ENCODE results near the gene WDR27.

WDR27 gene

DNA sequence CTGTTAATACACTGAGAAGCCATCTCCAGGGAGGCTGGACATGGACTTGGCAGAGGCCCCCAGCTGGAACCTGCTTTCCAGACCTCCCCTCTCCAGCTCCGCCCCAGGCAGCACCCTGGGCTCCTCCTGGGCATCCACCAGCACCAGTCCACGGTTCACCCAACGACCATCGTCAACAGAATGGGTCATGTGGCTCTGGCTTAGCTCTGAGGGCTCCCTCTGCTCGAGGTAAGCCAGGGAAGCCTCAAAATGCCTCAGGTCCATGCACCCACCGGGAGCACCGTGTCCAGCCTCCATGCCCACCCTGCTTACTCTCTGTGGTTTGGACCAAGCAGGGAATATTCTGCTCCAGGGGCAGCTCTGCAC lies 40.5 kb downstream of the WDR27 start:
- Histone ChIP-seq H3K79me2 (ENCODE audit: insufficient read depth, low read length) (no peaks in the 10 kb centered on the region), H4K20me1 (ENCODE audit: insufficient read depth, low read length) (no peaks in the 10 kb centered on the region; the same call in 1 of the 2 replicates), H3K9me3 (ENCODE audit: insufficient read depth, low read length, severe bottlenecking) (no peaks in the 10 kb centered on the region), H3K27me3 (ENCODE audit: insufficient read depth, low read length, poor library complexity) (no peaks in the 10 kb centered on the region), H3K4me3 (ENCODE audit: low read depth in 1 of 2, low read length in 2 of 2) (no peak overlapping the region), H3K4me2 (ENCODE audit: insufficient read depth, low read length) (no peak overlapping the region), H3K9ac (ENCODE audit: low read depth, low read length) (no peak overlapping the region), H2AFZ (ENCODE audit: low read depth, low read length) (no peak overlapping the region), H3K36me3 (ENCODE audit: insufficient read depth, low read length) (peaks cover 61% of the 10 kb centered on the region), H3K4me1 (ENCODE audit: insufficient read depth, low read length) (no peaks in the 10 kb centered on the region), H3K27ac (ENCODE audit: low read length) (no peak overlapping the region)
- DNase-seq = no peak
- TF ChIP-seq, protein P1, sequence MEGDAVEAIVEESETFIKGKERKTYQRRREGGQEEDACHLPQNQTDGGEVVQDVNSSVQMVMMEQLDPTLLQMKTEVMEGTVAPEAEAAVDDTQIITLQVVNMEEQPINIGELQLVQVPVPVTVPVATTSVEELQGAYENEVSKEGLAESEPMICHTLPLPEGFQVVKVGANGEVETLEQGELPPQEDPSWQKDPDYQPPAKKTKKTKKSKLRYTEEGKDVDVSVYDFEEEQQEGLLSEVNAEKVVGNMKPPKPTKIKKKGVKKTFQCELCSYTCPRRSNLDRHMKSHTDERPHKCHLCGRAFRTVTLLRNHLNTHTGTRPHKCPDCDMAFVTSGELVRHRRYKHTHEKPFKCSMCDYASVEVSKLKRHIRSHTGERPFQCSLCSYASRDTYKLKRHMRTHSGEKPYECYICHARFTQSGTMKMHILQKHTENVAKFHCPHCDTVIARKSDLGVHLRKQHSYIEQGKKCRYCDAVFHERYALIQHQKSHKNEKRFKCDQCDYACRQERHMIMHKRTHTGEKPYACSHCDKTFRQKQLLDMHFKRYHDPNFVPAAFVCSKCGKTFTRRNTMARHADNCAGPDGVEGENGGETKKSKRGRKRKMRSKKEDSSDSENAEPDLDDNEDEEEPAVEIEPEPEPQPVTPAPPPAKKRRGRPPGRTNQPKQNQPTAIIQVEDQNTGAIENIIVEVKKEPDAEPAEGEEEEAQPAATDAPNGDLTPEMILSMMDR (IDR thresholded peaks at IDR 0.05; ENCODE audit: borderline replicate concordance, extremely low read depth, low read length, poor library complexity, severe bottlenecking) = no peak
- TF ChIP-seq EZH2 (IDR thresholded peaks at IDR 0.05; ENCODE audit: borderline replicate concordance, low read depth, low read length, severe bottlenecking) = no peak
- ATAC-seq (ENCODE audit: insufficient read depth, low read depth) = no peak

DNA sequence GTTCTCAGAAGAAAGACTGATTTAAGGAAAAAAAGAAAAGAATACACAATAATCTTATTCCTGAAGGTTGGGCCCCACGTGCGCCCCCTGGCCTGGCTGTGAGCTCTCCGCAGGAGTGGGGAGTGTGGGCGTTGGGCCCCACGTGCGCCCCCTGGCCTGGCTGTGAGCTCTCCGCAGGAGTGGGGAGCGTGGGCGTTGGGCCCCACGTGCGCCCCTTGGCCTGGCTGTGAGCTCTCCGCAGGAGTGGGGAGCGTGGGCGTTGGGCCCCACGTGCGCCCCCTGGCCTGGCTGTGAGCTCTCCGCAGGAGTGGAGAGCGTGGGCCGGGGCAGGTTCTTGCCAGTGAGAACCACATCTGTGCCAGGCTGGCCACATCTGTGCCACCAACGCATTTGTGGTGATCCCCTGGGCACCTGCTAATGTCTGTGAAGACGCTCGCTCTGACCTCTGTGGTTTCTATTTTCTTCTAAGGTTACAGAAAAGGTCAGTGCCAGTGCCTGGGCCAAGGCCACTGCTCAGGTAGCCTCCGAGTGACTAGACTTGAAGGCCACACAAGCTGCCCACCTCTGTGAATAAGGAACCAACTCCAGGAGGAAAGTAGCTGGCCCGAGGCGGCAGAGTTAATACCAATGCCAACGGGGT lies 41.0 kb downstream of the WDR27 start:
- DNase-seq (no peak), ATAC-seq (ENCODE audit: insufficient read depth, low read depth) (no peak)
- H3K4me2 ChIP-seq (ENCODE audit: insufficient read depth, low read length) = no peak overlapping the region
- no peaks in the 10 kb centered on the region; the same call in 1 of the 2 replicates for H4K20me1 ChIP-seq (ENCODE audit: insufficient read depth, low read length)
- TF ChIP-seq EZH2 (IDR thresholded peaks at IDR 0.05; ENCODE audit: borderline replicate concordance, low read depth, low read length, severe bottlenecking) = no peak
- TF ChIP-seq, protein P1 (IDR thresholded peaks at IDR 0.05; ENCODE audit: borderline replicate concordance, extremely low read depth, low read length, poor library complexity, severe bottlenecking) = no peak
- H3K36me3 ChIP-seq (ENCODE audit: insufficient read depth, low read length) = peaks cover 61% of the 10 kb centered on the region
- no peaks in the 10 kb centered on the region for H3K4me1 ChIP-seq (ENCODE audit: insufficient read depth, low read length)
- H3K27ac ChIP-seq (ENCODE audit: low read length) = no peak overlapping the region
- H3K27me3 ChIP-seq (ENCODE audit: insufficient read depth, low read length, poor library complexity) = no peaks in the 10 kb centered on the region
- no peak overlapping the region for H3K9ac ChIP-seq (ENCODE audit: low read depth, low read length)
- no peaks in the 10 kb centered on the region for H3K79me2 ChIP-seq (ENCODE audit: insufficient read depth, low read length)
- no peak overlapping the region for H3K4me3 ChIP-seq (ENCODE audit: low read depth in 1 of 2, low read length in 2 of 2)
- no peak overlapping the region for H2AFZ ChIP-seq (ENCODE audit: low read depth, low read length)
- no peaks in the 10 kb centered on the region for H3K9me3 ChIP-seq (ENCODE audit: insufficient read depth, low read length, severe bottlenecking)

DNA sequence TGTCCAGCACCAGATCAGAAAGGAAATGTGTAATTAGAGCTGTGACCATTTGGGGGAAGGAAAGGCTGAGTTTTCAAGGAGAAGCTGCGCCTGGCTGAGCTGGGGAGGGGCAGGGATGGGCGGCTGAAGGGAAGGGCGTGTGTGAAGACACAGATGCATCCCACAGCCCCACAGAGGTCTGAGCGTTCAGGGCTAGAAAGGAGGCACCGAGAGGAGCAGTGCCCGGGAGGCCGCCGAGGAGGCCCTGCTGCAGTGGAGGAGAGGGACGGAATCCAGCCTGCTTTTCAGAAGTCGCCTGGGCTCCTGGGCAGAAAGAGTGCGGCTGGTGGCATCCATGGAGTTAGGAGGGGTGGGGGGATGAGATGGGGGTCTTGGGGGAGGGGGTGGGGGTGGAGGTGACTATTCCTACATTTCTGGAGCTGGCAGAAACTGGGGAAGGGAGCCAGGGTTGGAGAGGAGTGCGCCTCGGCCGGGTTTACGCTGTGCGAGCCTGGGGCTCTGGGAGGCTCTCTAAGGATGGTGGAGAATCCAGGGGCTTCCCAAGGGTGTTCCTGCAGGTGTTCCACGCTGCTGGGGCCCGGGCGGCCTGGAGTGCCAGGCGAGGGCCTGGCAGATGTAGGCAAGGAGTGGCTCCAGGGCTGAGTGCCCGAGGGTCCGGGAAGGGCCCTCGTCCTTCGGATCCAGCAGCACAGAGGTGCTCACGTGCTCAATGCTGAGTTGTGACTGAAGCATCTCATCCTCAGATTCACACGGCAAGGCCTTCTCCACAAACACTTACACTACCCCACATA lies 41.8 kb downstream of the WDR27 start:
- TF ChIP-seq, protein P1 (IDR thresholded peaks at IDR 0.05; ENCODE audit: borderline replicate concordance, extremely low read depth, low read length, poor library complexity, severe bottlenecking) = no peak
- TF ChIP-seq EZH2 (IDR thresholded peaks at IDR 0.05; ENCODE audit: borderline replicate concordance, low read depth, low read length, severe bottlenecking) = no peak
- H3K9ac ChIP-seq (ENCODE audit: low read depth, low read length) = no peak overlapping the region
- no peaks in the 10 kb centered on the region for H3K79me2 ChIP-seq (ENCODE audit: insufficient read depth, low read length)
- peaks cover 55% of the 10 kb centered on the region for H3K36me3 ChIP-seq (ENCODE audit: insufficient read depth, low read length)
- no peak overlapping the region for H2AFZ ChIP-seq (ENCODE audit: low read depth, low read length)
- no peak overlapping the region for H3K4me2 ChIP-seq (ENCODE audit: insufficient read depth, low read length)
- ATAC-seq (ENCODE audit: insufficient read depth, low read depth) (no peak), DNase-seq (no peak)
- no peaks in the 10 kb centered on the region for H3K4me1 ChIP-seq (ENCODE audit: insufficient read depth, low read length)
- H3K4me3 ChIP-seq (ENCODE audit: low read depth in 1 of 2, low read length in 2 of 2) = no peak overlapping the region
- no peaks in the 10 kb centered on the region for H3K9me3 ChIP-seq (ENCODE audit: insufficient read depth, low read length, severe bottlenecking)
- H3K27me3 ChIP-seq (ENCODE audit: insufficient read depth, low read length, poor library complexity) = no peaks in the 10 kb centered on the region
- H3K27ac ChIP-seq (ENCODE audit: low read length) = no peak overlapping the region
- H4K20me1 ChIP-seq (ENCODE audit: insufficient read depth, low read length) = no peaks in the 10 kb centered on the region; the same call in 1 of the 2 replicates

All from DND-41 (cell line).